COLO668 (cell line): ENCODE measurements around the gene PDAP1.

Experiments
- DNase-seq: peaks from one replicate; lab custom pipeline; 2025; ENCODE audit not compliant: unreplicated experiment; lab: John Stamatoyannopoulos, UW

PDAP1 gene

GRCh38 chr7:99424932-99425730 is 16.7 kb upstream of the PDAP1 start:
- no peak for DNase-seq

- peak; percentile 67 for DNase-seq
These were observed 14.2 kb upstream of the PDAP1 start for GRCh38 chr7:99422625-99423024.

- DNase-seq: peak; percentile 85
These were observed 13.8 kb upstream of the PDAP1 start for GRCh38 chr7:99422186-99422585.

- no peak for DNase-seq
These were observed 12.6 kb upstream of the PDAP1 start for GRCh38 chr7:99420986-99421385.

- DNase-seq: no peak
These were observed 11.8 kb upstream of the PDAP1 start for GRCh38 chr7:99420213-99420612.

- DNase-seq: no peak
These were observed 11.1 kb upstream of the PDAP1 start for GRCh38 chr7:99419323-99420021.

GRCh38 chr7:99418260-99418659 is 9.9 kb upstream of the PDAP1 start:
- no peak for DNase-seq

GRCh38 chr7:99415513-99416127 is 7.2 kb upstream of the PDAP1 start:
- DNase-seq: peak; percentile 51

GRCh38 chr7:99410635-99411034 is 2.2 kb upstream of the PDAP1 start:
- no peak for DNase-seq

GRCh38 chr7:99409806-99410205 is 1.4 kb upstream of the PDAP1 start:
- DNase-seq: no peak

- no peak for DNase-seq
These were observed 785 bp upstream of the PDAP1 start for GRCh38 chr7:99409192-99409572.

- peak; percentile 25 for DNase-seq
These were observed 472 bp downstream of the PDAP1 start for GRCh38 chr7:99407872-99408378.

- DNase-seq: no peak
These were observed 1.8 kb downstream of the PDAP1 start for GRCh38 chr7:99406557-99406956.

GRCh38 chr7:99404977-99405320 is 3.4 kb downstream of the PDAP1 start:
- DNase-seq: no peak

- DNase-seq: no peak
These were observed 4.0 kb downstream of the PDAP1 start for GRCh38 chr7:99404235-99404976.

- no peak for DNase-seq
These were observed 4.6 kb downstream of the PDAP1 start for GRCh38 chr7:99403764-99404163.

GRCh38 chr7:99402854-99403253 is 5.5 kb downstream of the PDAP1 start:
- DNase-seq: no peak

- no peak for DNase-seq
These were observed 8.8 kb downstream of the PDAP1 start for GRCh38 chr7:99399597-99399996.

GRCh38 chr7:99398891-99399445 is 9.4 kb downstream of the PDAP1 start:
- no peak for DNase-seq

GRCh38 chr7:99397297-99397983 is 11.0 kb downstream of the PDAP1 start:
- no peak for DNase-seq
